Fibroblast of skin of left quadriceps (primary cell): ENCODE measurements around the gene PTER.

ENCODE experiments used
- DNase-seq, 2 experiments: peaks; one replicate each; pipeline ENCODE4 v3.0.0-alpha.2; 2013; ENCODE audit warnings: low read depth in 2 of 2

The PTER gene

DNA sequence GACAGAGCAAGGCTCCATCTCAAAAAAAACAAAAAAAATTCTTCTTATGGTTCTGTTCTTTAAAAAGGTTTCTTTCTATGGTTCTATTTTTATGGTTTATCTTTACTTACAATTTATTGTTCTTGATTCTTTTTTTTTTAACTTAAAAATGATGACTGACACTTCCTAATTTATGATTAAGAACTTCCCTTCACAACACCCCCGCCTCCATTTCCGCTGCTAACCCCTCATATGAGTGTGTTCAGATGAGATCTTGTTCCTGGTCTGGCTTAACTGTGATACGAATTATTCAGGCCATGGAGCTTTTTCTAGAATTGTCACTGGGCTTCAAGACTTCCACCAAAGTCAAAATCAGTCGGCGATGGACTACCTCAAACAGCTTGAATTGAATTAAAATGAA is 33.9 kb downstream of the PTER start:
- DNase-seq, result no peak

DNA sequence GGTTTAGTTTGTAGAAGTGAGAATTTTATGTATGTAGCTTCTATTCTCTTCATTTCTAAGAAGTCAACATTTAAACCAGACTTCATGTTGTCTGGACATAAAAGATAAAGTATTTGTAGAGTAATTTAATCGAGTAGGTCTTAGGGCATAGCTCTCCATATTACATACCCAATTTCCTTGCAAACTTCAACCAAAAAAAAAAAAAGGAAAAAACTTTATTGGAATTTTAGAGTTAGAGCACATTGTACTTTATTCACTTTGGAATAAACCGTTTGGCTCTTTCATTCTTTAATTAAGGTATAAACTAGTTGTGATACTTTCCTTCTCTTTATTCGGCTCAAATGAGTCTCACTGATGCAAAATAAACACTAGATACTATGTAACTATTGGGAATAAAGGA is 36.0 kb downstream of the PTER start:
- DNase-seq, result no peak

DNA sequence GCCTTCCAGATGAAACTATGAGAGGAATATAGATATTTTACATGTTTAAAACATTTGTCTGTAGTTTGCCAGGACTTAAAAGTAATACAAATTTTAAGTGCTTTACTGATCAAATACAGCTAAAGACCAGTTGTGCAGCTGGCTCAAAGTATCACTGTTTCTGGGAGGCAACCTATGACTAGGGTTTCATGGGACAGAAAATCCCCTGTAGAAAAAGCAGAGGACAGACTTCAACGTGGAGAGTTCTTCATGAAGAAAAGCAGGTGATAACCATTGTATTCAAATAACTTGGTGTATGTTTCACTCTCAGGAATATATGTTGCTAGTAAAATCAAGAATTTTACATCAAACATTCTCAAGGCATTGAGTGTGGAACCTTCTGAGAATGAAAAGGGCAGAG is 40.9 kb downstream of the PTER start:
- DNase-seq, result no peak

DNA sequence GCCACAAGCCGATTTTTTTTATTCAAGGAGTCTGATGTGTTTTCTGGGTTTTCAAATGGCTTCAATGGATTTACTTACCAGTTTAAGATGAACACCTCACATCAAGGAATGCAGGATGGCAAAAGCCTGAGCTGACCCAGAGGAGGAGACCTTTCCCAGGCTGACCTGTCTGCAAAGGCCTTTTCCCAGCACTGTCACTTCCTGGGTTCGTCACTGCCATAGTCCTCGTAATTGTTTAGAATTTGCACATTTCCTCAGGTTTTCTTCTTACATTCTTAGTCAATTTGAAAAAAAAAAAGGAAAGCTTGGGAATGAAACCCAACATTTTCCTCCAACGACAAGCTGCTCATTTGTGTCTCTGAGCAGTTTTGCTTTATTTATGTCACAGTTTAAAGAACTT is 42.0 kb downstream of the PTER start:
- DNase-seq, result no peak

DNA sequence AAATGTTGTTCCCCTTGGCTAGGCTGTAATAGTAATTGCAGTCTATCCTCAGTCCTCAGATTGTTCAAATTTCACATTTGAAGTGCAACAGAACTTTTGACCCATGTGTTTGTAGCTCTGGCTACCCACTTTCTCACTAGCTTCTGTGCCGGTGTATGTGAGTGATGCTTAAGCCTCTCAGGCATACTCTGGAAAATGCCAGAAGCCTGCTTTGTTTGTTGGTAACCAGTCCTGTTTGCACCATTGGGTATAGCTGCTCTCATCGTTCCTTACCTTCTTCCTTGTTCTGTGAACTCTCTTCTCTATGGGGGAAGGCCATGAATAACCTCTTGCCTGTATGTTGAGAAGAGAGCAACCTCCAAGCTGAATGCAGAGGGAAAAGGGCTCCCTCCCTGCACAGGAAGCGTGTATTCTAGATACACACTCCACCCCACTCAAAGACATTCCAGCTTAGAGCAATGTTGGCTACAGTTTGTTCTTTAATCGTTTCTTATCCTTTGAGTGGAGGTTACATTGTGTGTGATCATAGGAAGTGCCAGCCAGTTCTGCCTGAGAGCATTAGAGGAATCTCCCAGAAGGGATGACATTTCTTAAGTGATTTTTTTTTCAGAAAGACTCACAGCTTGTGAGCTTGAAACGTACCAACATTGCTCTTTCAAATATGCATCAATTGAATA is 44.4 kb downstream of the PTER start:
- no peak for DNase-seq

DNA sequence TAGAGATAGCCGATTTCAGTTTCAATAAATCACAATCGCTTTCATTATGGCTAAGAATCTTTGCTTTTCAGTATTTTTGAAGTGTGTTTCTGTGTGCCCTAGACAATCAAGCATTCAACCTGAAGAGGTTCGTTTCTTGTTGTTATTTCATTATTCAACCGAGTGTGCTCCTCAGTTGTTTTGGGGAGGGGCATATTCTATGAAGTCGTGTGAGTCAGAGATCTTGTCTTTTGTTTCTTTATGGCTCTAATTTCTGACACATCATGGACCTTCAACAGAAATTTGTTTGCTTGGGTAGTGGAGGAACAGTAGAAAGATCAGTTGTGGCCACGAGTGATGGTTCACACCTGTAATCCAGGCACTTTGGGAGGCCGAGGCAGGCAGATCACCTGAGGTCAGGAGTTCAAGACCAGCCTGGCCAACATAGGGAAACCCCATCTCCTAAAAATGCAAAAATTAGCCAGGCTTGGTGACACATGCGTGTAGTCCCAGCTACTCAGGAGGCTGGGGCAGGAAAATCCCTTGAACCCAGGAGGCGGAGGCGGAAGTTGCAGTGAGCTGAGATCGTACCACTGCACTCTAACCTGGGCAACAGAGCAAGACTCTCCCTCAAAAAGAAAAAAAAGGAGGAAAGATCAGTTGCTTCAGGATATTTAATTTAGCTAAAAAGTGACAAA is 46.6 kb downstream of the PTER start:
- no peak for DNase-seq

DNA sequence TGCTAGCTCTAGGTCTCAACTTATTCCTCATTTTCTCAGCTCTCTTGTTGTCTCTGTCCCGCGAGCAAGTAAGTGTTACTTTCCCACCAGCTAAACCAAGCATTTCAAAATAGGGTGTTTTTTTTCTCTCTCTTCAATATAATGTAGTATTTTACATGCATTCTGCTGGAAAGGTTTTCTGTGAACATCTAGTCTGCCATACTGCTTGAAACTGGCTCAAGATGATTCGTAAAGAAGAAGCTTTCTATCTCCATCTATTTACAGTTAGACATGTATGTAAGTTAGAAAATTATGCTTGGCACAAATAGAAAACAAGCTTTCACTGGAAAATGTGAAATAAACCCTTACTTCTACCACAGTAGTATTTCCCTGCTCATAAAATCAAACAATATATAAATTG is 53.7 kb downstream of the PTER start:
- DNase-seq, result no peak

DNA sequence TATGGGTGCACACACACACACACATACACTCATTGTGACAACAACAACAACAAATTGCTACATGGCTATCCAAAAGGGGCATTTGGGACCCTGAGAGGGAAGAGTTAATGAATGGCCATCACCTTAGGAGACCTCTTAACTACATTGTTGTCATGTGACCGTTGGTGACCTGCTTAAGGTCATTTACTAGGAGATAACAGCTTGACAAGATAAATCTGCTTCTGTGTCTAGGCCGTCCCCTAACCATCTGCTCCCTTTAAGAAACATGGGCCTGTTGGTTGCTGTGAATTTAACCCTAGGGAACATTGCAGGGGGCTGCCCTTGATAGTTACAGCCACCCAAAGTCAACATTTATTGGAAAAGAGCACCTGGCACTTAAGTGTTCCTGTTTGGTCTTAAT is 55.1 kb downstream of the PTER start:
- no peak for DNase-seq

DNA sequence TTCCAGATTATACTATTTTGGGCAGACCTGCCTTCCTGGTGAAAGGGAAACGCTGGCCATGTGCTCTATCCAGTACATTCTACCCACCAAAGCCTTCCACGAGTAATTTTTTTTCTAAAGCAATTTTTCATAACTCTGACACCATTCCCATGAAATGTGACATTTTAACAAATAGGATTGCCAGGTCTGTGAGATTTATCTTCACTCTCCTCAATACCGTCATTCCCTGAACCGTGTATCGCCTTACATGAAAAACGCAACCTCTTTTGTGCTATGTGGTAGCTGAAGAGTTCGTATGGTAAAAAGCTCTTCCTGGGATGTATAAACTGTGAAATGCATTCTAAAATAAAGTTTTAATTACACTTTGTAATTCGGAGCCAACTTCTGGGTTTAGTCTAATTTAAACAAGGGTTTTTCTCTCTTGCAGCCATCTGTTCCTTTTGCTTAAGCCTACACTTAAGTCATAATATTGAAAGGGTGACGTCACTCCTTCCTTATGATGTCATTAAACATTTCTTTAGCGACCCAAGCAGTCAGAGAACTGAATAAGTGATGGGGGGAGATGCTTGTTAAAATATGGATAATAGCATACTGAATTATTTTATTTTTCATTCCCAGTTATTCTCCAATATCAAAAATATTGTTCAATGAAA is 57.2 kb downstream of the PTER start:
- DNase-seq, result no peak

DNA sequence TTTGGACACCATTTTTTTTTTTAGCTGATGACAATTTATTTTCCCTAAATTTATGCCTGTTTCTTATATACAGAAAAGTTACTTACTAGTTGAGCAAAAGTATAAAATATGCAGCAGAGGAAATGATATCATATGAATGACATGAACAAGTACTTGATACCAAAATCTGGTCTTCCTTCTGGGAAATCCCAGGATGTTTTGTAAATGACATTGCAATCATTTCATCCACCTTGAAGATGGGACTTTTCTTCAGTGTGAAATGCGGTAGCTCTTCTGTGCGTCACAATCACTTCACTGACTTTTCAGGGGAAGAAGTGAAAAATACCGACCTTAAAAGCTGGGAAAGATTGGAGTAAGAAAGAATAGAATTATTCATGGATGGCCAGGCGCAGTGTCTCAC is 61.1 kb downstream of the PTER start:
- DNase-seq, result no peak

DNA sequence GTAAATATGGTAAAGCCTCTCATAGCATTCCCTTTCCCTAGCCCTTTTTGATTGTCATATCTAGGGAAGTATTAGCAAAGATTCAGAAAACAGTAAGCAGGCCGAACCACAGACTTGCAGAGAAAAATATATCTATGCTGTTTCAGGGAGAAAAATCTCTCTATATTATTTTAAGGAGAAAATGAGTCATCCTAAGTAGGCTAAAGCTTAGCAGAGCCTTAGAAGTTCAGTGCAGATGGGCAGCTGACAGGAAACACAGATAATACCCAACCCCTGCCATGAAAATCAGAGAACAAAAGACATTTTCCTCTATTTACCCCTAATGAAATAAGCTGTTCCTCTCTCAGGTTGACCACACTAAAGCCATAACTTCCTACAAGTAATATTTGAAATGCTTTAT is 68.4 kb downstream of the PTER start:
- DNase-seq, result no peak

DNA sequence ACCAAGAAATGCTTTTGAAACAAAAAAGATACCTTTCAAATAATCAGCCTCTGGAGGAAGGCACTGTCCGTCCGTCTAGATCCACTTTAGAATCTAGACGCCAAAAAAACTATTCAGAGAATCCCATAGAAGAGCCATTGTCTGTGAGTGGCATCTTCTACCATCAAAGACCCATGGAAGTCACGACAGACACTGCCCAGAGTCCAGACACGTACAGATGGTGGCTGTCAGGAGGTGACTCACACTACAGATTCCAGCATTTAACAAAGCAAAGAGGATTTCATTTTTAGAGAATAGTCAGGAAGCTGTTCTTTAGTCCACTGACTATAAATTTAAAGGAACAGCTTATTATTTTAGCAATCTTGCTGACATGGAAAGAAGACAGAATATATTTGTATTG is 73.2 kb downstream of the PTER start:
- no peak for DNase-seq

DNA sequence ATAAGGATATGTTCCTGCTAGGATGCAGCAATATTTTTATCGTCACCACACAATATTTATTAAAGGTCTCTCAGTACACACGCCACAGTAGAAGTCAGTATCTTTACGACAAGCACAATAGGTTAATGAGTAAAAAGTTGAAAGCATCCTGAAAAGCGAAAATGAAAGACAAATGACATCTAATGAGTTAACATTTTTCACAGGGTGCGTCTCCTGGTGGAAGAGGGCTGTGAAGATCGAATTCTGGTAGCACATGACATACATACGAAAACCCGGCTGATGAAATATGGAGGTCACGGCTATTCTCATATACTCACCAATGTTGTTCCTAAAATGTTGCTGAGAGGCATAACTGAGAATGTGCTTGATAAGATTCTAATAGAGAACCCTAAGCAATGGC is 74.0 kb downstream of the PTER start:
- no peak for DNase-seq

DNA sequence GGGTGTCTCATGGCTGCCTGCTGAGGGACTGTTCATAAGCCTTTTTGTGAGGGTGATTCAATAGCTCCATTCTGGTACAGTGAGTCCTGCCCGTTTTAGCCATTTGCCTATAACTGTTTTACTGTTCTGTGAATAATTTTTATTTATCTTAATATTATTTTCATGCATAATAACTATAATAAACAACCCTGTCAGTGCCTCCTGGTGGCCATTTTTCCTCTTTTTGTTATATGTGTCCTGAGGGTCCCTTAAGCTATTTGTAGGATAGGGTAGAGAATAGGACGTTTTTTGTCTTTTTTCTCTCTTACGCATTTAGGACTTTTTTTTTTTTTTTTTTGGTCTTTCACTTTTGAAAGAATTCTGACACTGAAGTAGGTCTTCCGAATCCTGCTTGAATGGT is 82.0 kb downstream of the PTER start:
- DNase-seq, result no peak

DNA sequence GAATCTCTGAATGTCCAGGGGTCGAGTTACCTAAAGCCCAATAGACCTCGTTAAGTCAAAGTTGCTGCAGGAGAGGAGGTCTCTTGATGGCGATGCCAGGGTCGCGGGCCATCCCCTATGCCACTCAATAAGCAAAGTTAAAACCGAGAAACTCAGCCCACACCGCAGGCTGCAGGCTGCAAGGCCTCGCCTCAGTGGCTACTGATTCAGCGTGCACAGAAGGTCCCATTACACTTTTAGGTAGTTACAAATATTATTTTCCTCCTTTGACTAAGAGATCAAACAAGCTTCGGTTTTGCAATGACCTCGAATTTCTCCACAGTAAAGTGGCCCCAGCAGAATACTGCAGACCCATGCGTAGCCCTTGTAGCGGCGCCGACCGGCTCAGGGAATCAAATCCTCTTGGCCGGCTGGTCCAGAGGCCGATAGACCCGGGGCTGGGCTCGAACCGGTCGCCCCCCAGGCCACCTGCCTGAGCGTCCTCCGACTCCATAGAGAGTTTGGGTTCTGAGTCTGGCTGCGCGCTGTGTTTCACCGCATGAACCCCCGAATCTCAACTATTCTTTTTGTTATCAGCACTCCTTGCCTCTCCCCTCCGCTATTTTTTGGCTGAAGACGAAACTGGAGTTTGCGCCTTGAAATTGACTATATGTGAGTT is 82.6 kb downstream of the PTER start:
- no peak for DNase-seq

DNA sequence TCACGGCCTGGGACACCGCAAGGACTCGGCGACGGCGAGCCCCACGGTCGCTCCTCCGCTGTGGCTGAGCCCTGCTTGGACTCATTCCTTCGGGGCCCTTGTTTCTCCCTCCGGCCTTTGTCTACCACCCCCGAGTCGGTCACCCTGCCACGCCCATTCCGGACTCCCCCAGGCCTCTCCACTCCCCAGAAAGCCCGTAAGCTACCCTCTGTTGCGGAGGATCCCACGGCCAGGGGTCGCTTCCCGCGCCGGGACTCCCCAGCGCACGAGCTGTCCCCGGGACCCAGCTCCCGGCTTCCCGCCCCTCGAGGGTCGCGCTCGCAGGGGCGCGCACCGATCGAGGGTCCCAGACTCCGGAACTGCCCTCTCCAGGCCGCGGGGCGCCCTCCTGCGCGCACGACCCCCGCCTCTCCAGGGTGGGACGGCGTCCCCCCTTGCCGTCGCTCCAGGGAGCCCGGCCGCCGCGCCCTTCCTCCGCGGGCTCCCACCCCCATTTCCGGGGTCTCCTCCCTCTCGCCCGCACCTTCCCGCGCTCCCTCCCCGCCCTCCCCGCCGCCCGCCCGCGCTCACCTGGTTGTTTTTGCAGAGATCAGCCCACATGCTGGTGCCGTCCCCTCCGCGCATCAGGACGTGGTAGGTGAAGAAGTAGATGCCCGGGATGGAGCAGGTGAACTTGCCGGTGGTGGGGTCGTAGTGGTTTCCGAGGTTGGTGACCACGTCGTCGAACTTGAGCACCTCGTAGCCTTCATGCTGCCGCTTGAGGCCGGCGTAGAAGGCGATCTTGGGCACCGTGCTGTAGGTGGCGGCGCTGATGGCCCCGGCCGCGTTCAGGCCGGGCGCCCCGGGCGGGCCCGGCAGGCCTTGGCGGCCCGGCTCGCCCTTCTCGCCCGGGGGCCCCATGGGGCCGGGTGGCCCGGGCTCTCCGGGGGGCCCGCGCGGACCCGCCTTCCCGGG is 83.4 kb downstream of the PTER start:
- DNase-seq, result no peak

DNA sequence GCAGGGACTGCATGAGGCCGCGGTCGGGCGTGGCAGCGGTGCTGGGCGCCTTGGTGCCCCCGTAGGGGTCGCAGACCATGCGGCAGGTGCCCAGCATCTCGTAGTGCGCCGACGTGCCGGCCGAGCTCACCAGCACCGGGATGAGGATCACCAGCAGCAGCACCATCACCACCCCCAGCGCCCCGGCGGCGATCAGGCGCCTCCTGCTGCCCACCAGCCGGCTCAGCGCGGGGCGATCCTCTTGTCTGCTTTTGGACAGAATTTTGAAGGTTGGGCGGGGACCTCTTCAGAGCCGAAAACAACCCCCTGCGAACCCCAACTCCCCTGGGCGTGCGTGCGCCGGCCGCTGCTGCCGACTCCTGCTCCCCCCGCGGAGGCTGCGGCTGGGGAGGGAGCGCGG is 84.1 kb downstream of the PTER start:
- no peak for DNase-seq

DNA sequence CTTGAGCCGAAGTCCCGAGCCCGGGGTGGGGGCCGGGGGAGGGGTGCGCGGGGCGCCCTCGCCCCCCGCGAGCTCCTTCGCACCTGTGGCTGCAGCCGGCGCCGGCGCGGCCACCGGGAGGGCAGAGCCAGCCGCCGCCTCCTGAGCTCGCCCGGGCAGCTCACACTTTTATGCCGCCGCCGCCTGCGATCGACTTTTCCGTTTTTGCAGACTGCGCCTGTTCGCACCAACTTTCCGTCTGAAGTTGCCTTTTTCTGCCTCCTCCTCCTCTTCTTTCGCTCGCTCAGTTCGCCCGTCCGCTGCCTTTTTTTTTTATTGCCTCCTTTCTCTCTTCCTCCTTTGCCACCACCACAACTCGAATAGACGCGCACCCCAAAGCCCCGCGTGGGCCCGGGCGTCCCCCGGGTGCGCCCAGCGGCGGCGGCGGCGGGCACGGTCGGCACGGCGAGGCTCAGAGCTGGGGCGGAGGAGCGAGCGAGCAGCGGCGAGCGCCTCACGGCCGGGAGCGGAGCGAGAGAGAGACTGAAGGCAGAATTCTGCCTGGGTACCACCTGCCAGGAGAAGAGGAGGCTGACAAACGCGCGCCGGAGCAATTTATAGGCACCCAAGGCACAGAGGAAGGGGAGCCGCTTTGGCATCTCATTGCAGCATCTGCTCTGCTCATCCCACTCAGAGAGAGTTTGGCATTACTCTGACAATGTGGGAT is 84.7 kb downstream of the PTER start, which contains the start of gene C1QL3:
TSS of gene C1QL3 (minus strand) at position 569 of the 706 bp plus-strand sequence. CDS start 814 bp downstream, outside the sequence.
- no peak for DNase-seq

DNA sequence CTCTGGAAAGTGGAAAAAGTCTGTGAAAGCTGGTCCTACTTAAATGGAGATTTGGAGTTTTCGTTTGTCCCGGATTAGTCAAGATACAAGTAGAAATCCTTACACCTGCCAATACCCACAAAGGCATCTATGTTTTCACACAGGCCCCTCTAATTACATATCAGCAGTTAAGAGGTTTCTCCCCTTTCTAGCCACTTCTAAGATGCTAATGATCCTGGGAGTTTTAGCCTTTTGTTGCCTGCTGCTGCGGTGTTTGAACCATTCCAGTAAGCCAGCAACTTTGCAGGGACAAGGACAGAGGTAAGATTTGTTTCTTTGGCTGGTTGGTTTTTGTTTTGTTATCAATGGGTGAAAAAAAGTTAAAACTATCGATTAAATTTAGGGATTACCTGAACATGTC is 90.6 kb downstream of the PTER start:
- no peak for DNase-seq

DNA sequence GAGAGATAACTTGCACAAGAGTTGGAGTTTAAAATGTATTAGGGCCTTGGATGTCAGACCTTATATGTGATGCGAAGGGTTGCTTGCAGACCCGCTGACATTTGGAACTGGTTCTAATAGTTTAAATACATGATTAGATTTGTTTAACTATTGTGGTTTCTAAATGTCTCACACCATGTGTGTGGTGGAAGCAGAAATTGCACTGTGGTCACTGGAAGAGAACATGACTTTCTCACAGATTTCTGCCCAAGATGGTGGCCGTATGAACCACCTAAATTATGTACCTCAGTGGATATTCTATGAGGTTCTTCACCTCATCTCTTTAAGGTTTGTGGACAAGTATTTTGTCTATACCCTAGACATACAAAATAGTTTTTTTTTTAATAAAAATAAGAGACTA is 93.0 kb downstream of the PTER start:
- DNase-seq, result no peak

DNA sequence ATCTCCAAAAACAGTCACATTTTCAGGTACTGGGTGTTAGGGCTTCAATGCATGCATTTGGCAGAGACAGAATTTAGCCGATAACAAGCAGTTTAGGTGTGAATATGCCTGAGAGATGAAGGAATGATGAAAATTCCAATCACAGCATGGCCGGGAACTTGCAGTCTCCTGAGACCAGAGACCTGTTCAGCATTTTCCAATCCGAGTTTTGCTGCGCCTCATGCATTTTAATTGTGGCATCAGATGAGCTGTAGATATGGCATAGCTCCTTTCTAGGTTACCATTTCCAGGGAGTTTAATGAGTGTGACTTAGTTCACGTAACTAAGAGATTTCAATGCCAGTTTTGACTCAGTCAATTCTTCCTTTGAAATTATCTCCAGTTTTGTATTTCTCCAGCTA is 99.3 kb downstream of the PTER start:
- no peak for DNase-seq
